IMR-90 (cell line): Measurements from ENCODE around the gene LONP1. TPM values are rescaled to one million over a fixed set of nuclear protein-coding genes. Genes with fewer than 3 reads are reported as not detected.
"Not testable (repeated sequence)": the region's sequence is repeated elsewhere in the genome, so short reads cannot be mapped to it uniquely, and the experiment has no call there.

Experiments used
- ATAC-seq: fragments of 200-7000 bp; cut with Tn5 transposase; 2 replicates; pipeline ENCODE4 v1.9.1; 2020; ENCODE audit warnings: low read depth, mild to moderate bottlenecking, moderate library complexity
- BruUV-seq: library from RNA; stranded (reverse); fragments of 400-500 nt; replicated peaks from 2 replicates; lab custom pipeline; 2021; lab: Mats Ljungman, UMichigan
- CTCF ChIA-PET: fragments of 300-600 bp; formaldehyde crosslinking; extraction: SDS; loops from one replicate; lab custom pipeline; 2021; ENCODE audit warnings: antibody characterized with exemption; lab: Yijun Ruan, JAX
- POLR2A ChIA-PET: fragments of 300-600 bp; sonication (Branson Sonifier 250); formaldehyde crosslinking; loops from one replicate; lab custom pipeline; 2022; ENCODE audit warnings: antibody characterized with exemption; ENCODE audit not compliant: unreplicated experiment; lab: Charles Lee
- DNase-seq: peaks from one replicate; pipeline ENCODE4 v3.0.0; 2013
- H2AFZ ChIP-seq: replicated peaks from 2 replicates; pipeline ENCODE3; 2013; ENCODE audit warnings: low read length, mild to moderate bottlenecking; ENCODE audit not compliant: poor library complexity
- H2AK5ac ChIP-seq: 2 replicates; pipeline ENCODE4 v1.6.1; 2013; ENCODE audit warnings: low read depth, low read length, inconsistent platforms
- H2AK9ac ChIP-seq: replicated peaks from 2 replicates; pipeline ENCODE3; 2013; ENCODE audit warnings: mild to moderate bottlenecking, low read depth, low read length, moderate library complexity; ENCODE audit not compliant: poor library complexity
- H2BK120ac ChIP-seq: 2 replicates; pipeline ENCODE4 v1.6.1; 2013; ENCODE audit warnings: low read depth, low read length, inconsistent platforms
- H2BK15ac ChIP-seq: 3 replicates; pipeline ENCODE4 v1.6.1; 2013; ENCODE audit warnings: low read depth, low read length, inconsistent platforms
- H2BK20ac ChIP-seq: 2 replicates; pipeline ENCODE4 v1.6.1; 2013; ENCODE audit warnings: low read depth, mild to moderate bottlenecking, inconsistent platforms, low read length, moderate library complexity
- H2BK5ac ChIP-seq: 2 replicates; pipeline ENCODE4 v1.6.1; 2013; ENCODE audit warnings: mild to moderate bottlenecking, low read depth, low read length, inconsistent platforms; ENCODE audit not compliant: poor library complexity, severe bottlenecking
- H3K14ac ChIP-seq: replicated peaks from 2 replicates; pipeline ENCODE4 v1.6.1; 2013; ENCODE audit warnings: low read depth, low read length, inconsistent platforms
- H3K18ac ChIP-seq: 2 replicates; pipeline ENCODE4 v1.6.1; 2013; ENCODE audit warnings: low read depth, low read length, control low read depth
- H3K23ac ChIP-seq: 2 replicates; pipeline ENCODE4 v1.6.1; 2013; ENCODE audit warnings: low read depth, low read length, inconsistent platforms
- H3K27ac ChIP-seq: 2 replicates; pipeline ENCODE4 v1.5.1; 2013; ENCODE audit warnings: mild to moderate bottlenecking, control low read depth, low read length; ENCODE audit not compliant: insufficient read depth
- H3K27me3 ChIP-seq: 2 replicates; pipeline ENCODE4 v1.6.1; 2013; ENCODE audit warnings: low read length; ENCODE audit not compliant: control insufficient read depth, insufficient read depth
- H3K36me3 ChIP-seq: 2 replicates; pipeline ENCODE4 v1.6.1; 2013; ENCODE audit warnings: low read length, mixed read lengths; ENCODE audit not compliant: control insufficient read depth, insufficient read depth
- H3K4ac ChIP-seq: 2 replicates; pipeline ENCODE4 v1.6.1; 2013; ENCODE audit warnings: low read depth, low read length, inconsistent platforms
- H3K4me1 ChIP-seq: 2 replicates; pipeline ENCODE4 v1.6.1; 2013; ENCODE audit warnings: low read length, mixed read lengths; ENCODE audit not compliant: control insufficient read depth, insufficient read depth
- H3K4me2 ChIP-seq: 2 replicates; pipeline ENCODE4 v1.6.1; 2013; ENCODE audit warnings: low read depth, mild to moderate bottlenecking, control low read depth, low read length, moderate library complexity
- H3K4me3 ChIP-seq: 2 replicates; pipeline ENCODE4 v1.5.1; 2013; ENCODE audit warnings: low read depth, mild to moderate bottlenecking, control low read depth, low read length, moderate library complexity; ENCODE audit not compliant: insufficient read depth
- H3K56ac ChIP-seq: 2 replicates; pipeline ENCODE4 v1.6.1; 2013; ENCODE audit warnings: low read length, inconsistent platforms; ENCODE audit not compliant: insufficient read depth; ENCODE audit errors: extremely low read depth
- H3K79me1 ChIP-seq, 2 experiments: 2 replicates each; pipeline ENCODE4 v1.6.1; 2013; ENCODE audit warnings: low read length in 2 of 2, inconsistent platforms in 1 of 2, low read depth in 1 of 2
- H3K9ac ChIP-seq: 2 replicates; pipeline ENCODE4 v1.6.1; 2013; ENCODE audit warnings: low read depth, low read length, control low read depth
- H3K9me1 ChIP-seq: 2 replicates; pipeline ENCODE4 v1.6.1; 2013; ENCODE audit warnings: low read length, inconsistent platforms; ENCODE audit not compliant: insufficient read depth
- H3K9me3 ChIP-seq: 2 replicates; pipeline ENCODE4 v1.6.1; 2013; ENCODE audit warnings: low read length; ENCODE audit not compliant: control insufficient read depth, insufficient read depth
- H4K20me1 ChIP-seq: 2 replicates; pipeline ENCODE4 v1.6.1; 2013; ENCODE audit warnings: low read length, inconsistent platforms; ENCODE audit not compliant: insufficient read depth
- H4K5ac ChIP-seq: 2 replicates; pipeline ENCODE4 v1.6.1; 2013; ENCODE audit warnings: mild to moderate bottlenecking, low read depth, low read length, control low read depth
- H4K8ac ChIP-seq, 2 experiments: 2 replicates each; pipeline ENCODE4 v1.6.1; 2013; ENCODE audit warnings: low read depth in 2 of 2, low read length in 2 of 2, control low read depth in 1 of 2, inconsistent platforms in 1 of 2
- H4K91ac ChIP-seq: 2 replicates; pipeline ENCODE4 v1.6.1; 2013; ENCODE audit warnings: low read depth, low read length, inconsistent platforms; ENCODE audit not compliant: insufficient read depth
- RAD21 ChIP-seq: IDR thresholded peaks from 2 replicates; pipeline ENCODE4 v1.6.1; 2012; ENCODE audit warnings: low read length, improper control_type of control experiment
- WGBS, 2 experiments: methylation state at CpG; one replicate each; pipeline versions ENCODE4 v1.1.5 to v1.1.7; 2013; ENCODE audit warnings: missing lambda C conversion rate in 2 of 2; ENCODE audit not compliant: insufficient read length in 1 of 2; ENCODE audit errors: extremely low coverage in 2 of 2; 5-methylcytosine and 5-hydroxymethylcytosine counted together
- dilution Hi-C: fragments of 300-500 bp; cut with HindIII; formaldehyde crosslinking; loops from one replicate; pipeline ENCODE4 v1.14.3; 2018; ENCODE audit warnings: low sequenced_read_pairs; ENCODE audit not compliant: unreplicated experiment
- in situ Hi-C: fragments of 300-500 bp; cut with MboI; formaldehyde crosslinking; loops from 3 replicates; pipeline ENCODE4 v1.14.3; 2019; ENCODE audit warnings: low sequenced_read_pairs, inconsistent platforms, mixed read lengths
- intact Hi-C: fragments of 100-400 bp; cut with micrococcal nuclease; formaldehyde crosslinking; loops from 2 replicates; pipeline ENCODE4 v1.10.0; 2022
- polyA plus RNA-seq, 3 experiments: library from polyadenylated mRNA; depleted of rRNA; stranded (reverse); fragments of >200 nt; gene quantifications; 2 replicates each; pipeline ENCODE4 v1.2.3, GENCODE V29; 2012; ENCODE audit warnings: low replicate concordance in 1 of 3
- total RNA-seq: library from RNA; depleted of rRNA; stranded (reverse); fragments of >200 nt; gene quantifications from 2 replicates; pipeline ENCODE4 v1.2.3, GENCODE V29; 2012

The LONP1 gene
- total and polyA plus RNA-seq, 2 of the 4 experiments (the other 2 are of a cell fraction), result 64.2 to 93.2 TPM

DNA sequence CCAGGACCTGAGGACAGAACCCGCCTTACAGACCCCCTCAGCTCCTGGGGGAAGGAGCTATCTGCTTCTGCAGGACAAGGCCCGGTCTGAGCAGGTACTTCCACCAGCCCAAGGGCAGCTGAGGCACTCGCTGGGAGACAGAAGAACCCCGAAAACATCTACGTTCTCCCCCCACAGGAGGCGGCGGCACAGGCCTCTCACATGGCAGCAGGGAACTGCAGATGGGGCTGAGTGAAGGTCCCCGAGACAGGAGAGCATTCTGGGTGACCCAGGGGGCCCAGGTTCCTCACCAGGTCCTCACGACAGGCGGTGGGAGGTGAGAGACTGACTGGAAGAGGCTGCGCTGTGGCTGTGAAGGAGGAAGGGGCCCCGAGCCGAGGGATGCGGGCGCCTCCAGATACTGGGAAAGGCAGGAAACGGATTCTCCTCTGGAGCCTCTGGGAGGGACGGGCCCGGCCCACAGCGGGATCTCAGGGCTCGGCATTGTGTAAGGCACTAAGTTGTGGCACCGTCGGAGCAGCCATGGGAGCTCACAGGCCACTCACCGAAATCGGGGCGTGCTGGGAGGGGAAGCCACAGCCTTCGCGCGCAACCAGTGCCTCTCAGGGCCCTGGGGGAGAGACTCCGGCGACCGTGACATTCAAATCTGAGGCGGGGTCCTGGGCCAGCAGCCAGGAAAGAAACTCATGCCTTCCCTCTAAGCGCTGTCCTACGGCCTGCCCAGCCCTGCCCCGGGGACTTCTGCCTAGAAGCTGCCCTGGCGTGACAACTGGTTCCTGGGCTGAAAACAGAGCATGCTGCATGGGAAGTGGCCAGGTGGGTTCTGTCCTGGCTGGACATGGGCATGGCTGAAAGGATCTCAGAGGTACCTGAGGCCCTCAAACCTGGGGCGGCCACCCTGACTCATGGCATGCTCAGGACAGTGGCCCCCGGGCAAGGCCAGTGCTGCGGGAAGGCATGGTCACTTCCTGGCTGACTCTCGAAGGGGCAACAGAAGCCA lies 15.8 kb downstream of the LONP1 start:
- Histone ChIP-seq H3K27me3 (no peaks in the 10 kb centered on the region), H3K23ac (no peak overlapping the region), H3K9me1 (0 out of 2 replicates have a peak, but pooled peaks cover 6% of the 10 kb centered on the region), H3K9me3 (no peaks in the 10 kb centered on the region), H2BK15ac (no peak overlapping the region), H4K91ac (no peak overlapping the region), H3K36me3 (peaks cover 59% of the 10 kb centered on the region), H2BK5ac (no peak overlapping the region), H3K4me1 (0 out of 2 replicates have a peak, but pooled peaks cover 2% of the 10 kb centered on the region), H2AK9ac (peak overlapping the region; percentile 55), H4K20me1 (peaks cover 26% of the 10 kb centered on the region), H3K9ac (no peak overlapping the region), H3K4me2 (no peak overlapping the region), H2AFZ (peak overlapping the region; percentile 14), H4K5ac (no peak overlapping the region), H2AK5ac (no peak overlapping the region), H3K4ac (no peak overlapping the region), H2BK120ac (no peak overlapping the region), H3K14ac (no peak overlapping the region), H3K18ac (no peak overlapping the region), H2BK20ac (no peak overlapping the region), H3K4me3 (no peak overlapping the region), H3K27ac (no peak overlapping the region), H4K8ac (no peak overlapping the region), H3K79me1 (peaks cover 8 to 42% of the 10 kb centered on the region in 2 experiments; a peak in 3 of 4 replicates), H3K56ac (no peak overlapping the region)
- TF ChIP-seq RAD21, result no peak
- ATAC-seq (no peak), DNase-seq (no peak)
- intact Hi-C loops (no loop called here), in situ Hi-C loops (no loop called here), dilution Hi-C loops (no loop called here)
- BruUV-seq, result no TSS peak
- 97% methylated on average over 23 of the region's 40 CpGs; no CpG with 5 or more reads in 1 of the 2 experiments for WGBS, 2 experiments
- ChIA-PET CTCF (no interaction called here), POLR2A (no interaction called here)

DNA sequence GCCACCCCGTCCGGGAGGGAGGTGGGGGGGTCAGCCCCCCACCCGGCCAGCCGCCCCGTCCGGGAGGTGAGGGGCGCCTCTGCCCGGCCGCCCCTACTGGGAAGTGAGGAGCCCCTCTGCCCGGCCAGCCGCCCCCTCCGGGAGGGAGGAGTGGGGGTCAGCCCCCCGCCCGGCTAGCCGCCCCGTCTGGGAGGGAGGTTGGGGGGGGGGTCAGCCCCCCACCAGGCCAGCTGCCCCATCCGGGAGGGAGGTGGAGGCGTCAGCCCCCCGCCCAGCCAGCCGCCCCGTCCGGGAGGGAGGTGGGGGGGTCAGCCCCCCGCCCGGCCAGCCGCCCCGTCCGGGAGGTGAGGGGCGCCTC lies 17.9 kb downstream of the LONP1 start:
- H3K27ac ChIP-seq, H2BK15ac ChIP-seq, H3K18ac ChIP-seq, H2BK20ac ChIP-seq, BruUV-seq, H4K5ac ChIP-seq, H4K91ac ChIP-seq, H3K4me1 ChIP-seq, H3K23ac ChIP-seq, H4K8ac ChIP-seq, DNase-seq, H3K4me3 ChIP-seq, H2AK9ac ChIP-seq, in situ Hi-C loops, H3K56ac ChIP-seq, H3K27me3 ChIP-seq, H2AFZ ChIP-seq, intact Hi-C loops, H3K14ac ChIP-seq, H2BK5ac ChIP-seq, H3K9ac ChIP-seq, H3K4ac ChIP-seq, H3K4me2 ChIP-seq, ATAC-seq, CTCF ChIA-PET, H2AK5ac ChIP-seq, POLR2A ChIA-PET, H2BK120ac ChIP-seq, dilution Hi-C loops, H3K9me3 ChIP-seq, H3K9me1 ChIP-seq: not testable (repeated sequence)
- H4K20me1 ChIP-seq, result peaks cover 31% of the 10 kb centered on the region
- peaks cover 11 to 46% of the 10 kb centered on the region in 2 experiments; a peak in 3 of 4 replicates for H3K79me1 ChIP-seq
- WGBS, 2 experiments, result no CpG with 5 or more reads among the region's 28 CpGs
- peaks cover 59% of the 10 kb centered on the region for H3K36me3 ChIP-seq
